ENCODE data around the gene AKR7A2.
"Not testable (repeated sequence)": the region's sequence is repeated elsewhere in the genome, so short reads cannot be mapped to it uniquely, and the experiment has no call there.

Gene AKR7A2

GRCh38 chr1:19256301-19256700 lies 55.6 kb downstream of the AKR7A2 start:
- not testable (repeated sequence) for DNase-seq

GRCh38 chr1:19255288-19255687 lies 56.7 kb downstream of the AKR7A2 start:
- DNase-seq, result no peak

- no peak for DNase-seq
These were observed 57.5 kb downstream of the AKR7A2 start for GRCh38 chr1:19254416-19254815.

Measured in NCI-H526 treated with DMSO at 0.1 percent for 48 hours (cell line).